GM19240 (cell line): ENCODE results near the gene GINS3.

Experiments
- DNase-seq: peaks from one replicate; pipeline ENCODE4 v3.0.0; 2011; ENCODE audit warnings: low spot score; ENCODE audit not compliant: insufficient read length

Gene GINS3

GRCh38 chr16:58425245-58425644, 33.0 kb downstream of the GINS3 start:
- DNase-seq: no peak

- DNase-seq: no peak
Observed at GRCh38 chr16:58425756-58426494, 33.7 kb downstream of the GINS3 start.

GRCh38 chr16:58426966-58427365, 34.7 kb downstream of the GINS3 start:
- no peak for DNase-seq

- DNase-seq: no peak
Observed at GRCh38 chr16:58428621-58429542, 36.6 kb downstream of the GINS3 start.

- no peak for DNase-seq
Observed at GRCh38 chr16:58430718-58431117, 38.4 kb downstream of the GINS3 start.

- no peak for DNase-seq
Observed at GRCh38 chr16:58433569-58433951, 41.3 kb downstream of the GINS3 start.

GRCh38 chr16:58435779-58436178, 43.5 kb downstream of the GINS3 start:
- DNase-seq: no peak

GRCh38 chr16:58440131-58440530, 47.9 kb downstream of the GINS3 start:
- no peak for DNase-seq

GRCh38 chr16:58442547-58442946, 50.3 kb downstream of the GINS3 start:
- DNase-seq: no peak

GRCh38 chr16:58443783-58444182, 51.5 kb downstream of the GINS3 start:
- no peak for DNase-seq

GRCh38 chr16:58444265-58444664, 52.0 kb downstream of the GINS3 start:
- DNase-seq: no peak

GRCh38 chr16:58448890-58449289, 56.6 kb downstream of the GINS3 start:
- DNase-seq: no peak

- no peak for DNase-seq
Observed at GRCh38 chr16:58449306-58449705, 57.0 kb downstream of the GINS3 start.

- no peak for DNase-seq
Observed at GRCh38 chr16:58449768-58450167, 57.5 kb downstream of the GINS3 start.

- DNase-seq: no peak
Observed at GRCh38 chr16:58450590-58450989, 58.3 kb downstream of the GINS3 start.

- DNase-seq: no peak
Observed at GRCh38 chr16:58451265-58451689, 59.0 kb downstream of the GINS3 start.

GRCh38 chr16:58451945-58452401, 59.7 kb downstream of the GINS3 start:
- DNase-seq: no peak

GRCh38 chr16:58452640-58453039, 60.4 kb downstream of the GINS3 start:
- no peak for DNase-seq

GRCh38 chr16:58454178-58454577, 61.9 kb downstream of the GINS3 start:
- DNase-seq: no peak

- DNase-seq: no peak
Observed at GRCh38 chr16:58454856-58455255, 62.6 kb downstream of the GINS3 start.
